ENCODE results near the gene SORCS3.

- TF ChIP-seq POLR2A (IDR thresholded peaks at IDR 0.05; ENCODE audit: low read depth) (no peak), CTCF (IDR thresholded peaks at IDR 0.05) (no peak)
Measured at GRCh38 chr10:105284476-105285215, 643.6 kb downstream of the SORCS3 start.

Data from esophagus muscularis mucosa (tissue), 3 donors.